B cell (primary cell): ENCODE results near the gene ZFP62. TPM values are rescaled to one million over a fixed set of nuclear protein-coding genes. Genes with fewer than 3 reads are reported as not detected.

Experiments
- ATAC-seq: fragments of 200-7000 bp; cut with Tn5 transposase; one replicate; pipeline ENCODE4 v1.10.0; 2021; ENCODE audit warnings: low read depth, mild to moderate bottlenecking, moderate number of reproducible peaks, moderate library complexity
- CTCF ChIA-PET: fragments of 350-600 bp; sonication (Branson Sonifier 250); formaldehyde crosslinking; loops from one replicate; lab custom pipeline; 2021; ENCODE audit warnings: antibody characterized with exemption, inconsistent platforms; lab: Charles Lee
- POLR2A ChIA-PET: fragments of 350-600 bp; sonication (Branson Sonifier 250); formaldehyde crosslinking; loops from one replicate; lab custom pipeline; 2021; ENCODE audit warnings: antibody characterized with exemption; lab: Charles Lee
- DNase-seq: peaks from one replicate; pipeline ENCODE4 v3.0.0; 2013
- H2AFZ ChIP-seq: 2 replicates; pipeline ENCODE4 v1.6.1; 2012; ENCODE audit warnings: mild to moderate bottlenecking, low read depth, low read length; ENCODE audit not compliant: insufficient read depth, poor library complexity, severe bottlenecking
- H3K27ac ChIP-seq, 2 donors: 1 replicate in 1 of 2; 2 replicates in 1 of 2; pipeline ENCODE4 v1.5.1; 2012 to 2013; ENCODE audit warnings: low read length in 2 of 2, mild to moderate bottlenecking in 2 of 2, moderate library complexity in 1 of 2
- H3K27me3 ChIP-seq, 4 experiments: fragments of 200-600 bp in 1 of 4; sonication (generic) in 1 of 4; replicated peaks in 1 of 4; 1 replicate in 2 of 4; 2 replicates in 2 of 4; pipeline versions ENCODE4 v1.6.1 to v1.7.0; 2013 to 2016; ENCODE audit warnings: low read length in 3 of 4, mild to moderate bottlenecking in 2 of 4, mixed read lengths in 1 of 4, moderate library complexity in 1 of 4; ENCODE audit not compliant: insufficient read depth in 4 of 4, control insufficient read depth in 3 of 4; ENCODE audit errors: control extremely low read depth in 1 of 4
- H3K36me3 ChIP-seq, 2 experiments: replicated peaks in 1 of 2; 1 replicate in 1 of 2; 2 replicates in 1 of 2; pipeline versions ENCODE4 v1.6.1 to v1.7.1; 2013; ENCODE audit warnings: low read length in 1 of 2; ENCODE audit not compliant: insufficient read depth in 2 of 2, control insufficient read depth in 1 of 2; ENCODE audit errors: control extremely low read depth in 1 of 2, extremely low read depth in 1 of 2
- H3K4me1 ChIP-seq, 2 donors: fragments of 200-600 bp in 1 of 2; sonication (generic) in 1 of 2; 1 replicate in 1 of 2; 2 replicates in 1 of 2; pipeline versions ENCODE4 v1.5.1 to v1.6.1; 2013 to 2017; ENCODE audit warnings: low read length in 2 of 2; ENCODE audit not compliant: control insufficient read depth in 2 of 2, insufficient read depth in 2 of 2
- H3K4me2 ChIP-seq: replicated peaks from 2 replicates; pipeline ENCODE3; 2012; ENCODE audit warnings: mild to moderate bottlenecking, low read depth, low read length; ENCODE audit not compliant: poor library complexity, severe bottlenecking
- H3K4me3 ChIP-seq, 5 experiments: fragments of 200-600 bp in 1 of 5; sonication (generic) in 1 of 5; 1 replicate in 3 of 5; 2 replicates in 2 of 5; pipeline versions ENCODE4 v1.5.1 to v1.7.0; 2011 to 2016; ENCODE audit warnings: low read length in 4 of 5, mild to moderate bottlenecking in 4 of 5, low read depth in 2 of 5, control low read depth in 1 of 5, moderate library complexity in 1 of 5; ENCODE audit not compliant: insufficient read depth in 1 of 5; ENCODE audit errors: control extremely low read depth in 1 of 5, extremely low read depth in 1 of 5
- H3K79me2 ChIP-seq: fragments of 200-600 bp; sonication (generic); one replicate; pipeline ENCODE4 v1.6.0; 2016; ENCODE audit warnings: low read length; ENCODE audit not compliant: control insufficient read depth, insufficient read depth
- H3K9ac ChIP-seq: fragments of 200-600 bp; sonication (generic); 2 replicates; pipeline ENCODE4 v1.6.1; 2017; ENCODE audit warnings: mild to moderate bottlenecking, low read length, moderate library complexity
- H3K9me3 ChIP-seq, 3 donors: one replicate each; pipeline versions ENCODE4 v1.6.1 to v1.7.1; 2013; ENCODE audit warnings: low read length in 2 of 3; ENCODE audit not compliant: control insufficient read depth in 2 of 3, insufficient read depth in 1 of 3; ENCODE audit errors: control extremely low read depth in 1 of 3
- H4K20me1 ChIP-seq: 2 replicates; pipeline ENCODE4 v1.6.0; 2012; ENCODE audit warnings: mild to moderate bottlenecking, low read length; ENCODE audit not compliant: insufficient read depth, control insufficient read depth, poor library complexity, severe bottlenecking
- H3K27ac Mint-ChIP-seq: one replicate; pipeline ENCODE4 v1.8.0; 2021; ENCODE audit warnings: mixed read lengths
- H3K27me3 Mint-ChIP-seq: one replicate; pipeline ENCODE4 v1.8.0; 2021; ENCODE audit warnings: mixed read lengths
- H3K4me1 Mint-ChIP-seq: one replicate; pipeline ENCODE4 v1.8.0; 2021; ENCODE audit warnings: mixed read lengths
- H3K4me3 Mint-ChIP-seq: one replicate; pipeline ENCODE4 v1.8.0; 2021; ENCODE audit warnings: mixed read lengths
- H3K9me3 Mint-ChIP-seq: one replicate; pipeline ENCODE4 v1.8.0; 2022; ENCODE audit warnings: mixed read lengths; ENCODE audit not compliant: insufficient read depth
- EZH2 ChIP-seq: IDR thresholded peaks from 2 replicates; pipeline ENCODE4 v1.6.1; 2012; ENCODE audit warnings: borderline replicate concordance, low read depth, mild to moderate bottlenecking, moderate library complexity, low read length; ENCODE audit not compliant: insufficient read depth, poor library complexity, severe bottlenecking
- WGBS: methylation state at CpG from one replicate; pipeline ENCODE4 v1.1.5; 2013; ENCODE audit warnings: missing lambda C conversion rate; ENCODE audit not compliant: insufficient coverage; 5-methylcytosine and 5-hydroxymethylcytosine counted together
- intact Hi-C: fragments of 100-400 bp; cut with micrococcal nuclease; formaldehyde crosslinking; loops from one replicate; pipeline ENCODE4 v1.10.0; 2022
- polyA plus RNA-seq: library from polyadenylated mRNA; depleted of rRNA; stranded (reverse); fragments of >200 nt; gene quantifications from 2 replicates; pipeline ENCODE4 v1.2.3, GENCODE V29; 2012
- total RNA-seq, 2 donors: library from RNA; stranded (reverse); fragments of 120-200 nt in 1 of 2; gene quantifications; 1 replicate in 1 of 2; 2 replicates in 1 of 2; pipeline versions ENCODE4 v1.2.3 to v1.2.4, GENCODE V29; 2013 to 2022
- TF ChIP-seq, protein P1 (sequence below): fragments of 200-600 bp; IDR thresholded peaks from one replicate; pipeline ENCODE4 v1.8.0; 2022; ENCODE audit warnings: antibody characterized with exemption, mild to moderate bottlenecking

The ZFP62 gene
- total and polyA plus RNA-seq, 2 donors (not counting 1 experiment from before 2014, with no cell fraction given): 19.1 to 61.8 TPM

DNA sequence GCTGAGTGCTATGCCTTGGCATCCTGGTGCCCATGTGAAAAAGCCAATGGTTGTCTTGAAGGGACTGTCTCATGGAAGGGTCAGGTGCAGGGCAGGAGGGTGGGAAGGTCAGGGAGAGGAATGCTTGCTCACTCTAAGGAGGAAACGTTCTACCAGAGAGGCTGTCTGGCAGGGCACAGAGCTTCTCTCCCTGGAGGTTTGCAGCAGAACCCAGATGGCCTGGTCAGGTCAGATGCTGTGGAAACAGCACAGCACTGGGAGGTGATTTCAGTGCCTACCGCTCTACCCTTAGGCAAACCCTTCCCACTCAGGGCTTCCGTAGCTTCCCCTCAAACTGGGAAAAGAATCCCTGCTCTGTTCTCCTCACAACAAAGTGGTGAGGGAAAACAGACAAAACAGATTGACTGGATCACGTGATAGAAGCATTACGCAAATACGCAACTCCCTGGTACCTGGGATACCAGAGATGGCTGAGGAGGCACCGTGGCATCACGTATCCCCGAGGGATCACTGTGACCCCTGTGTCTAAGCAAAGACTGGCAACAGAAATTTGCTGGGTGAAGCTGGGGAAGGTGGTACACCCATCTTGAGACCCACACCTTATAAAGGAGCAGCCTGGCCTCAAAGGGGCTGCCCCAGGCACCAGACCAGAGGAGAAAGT, 54.6 kb downstream of the ZFP62 start:
- Mint-ChIP-seq H3K9me3 (no peaks in the 10 kb centered on the region), H3K27me3 (no peaks in the 10 kb centered on the region), H3K4me3 (peak overlapping the region; percentile 88), H3K27ac (peak overlapping the region; percentile 94), H3K4me1 (peaks cover 71% of the 10 kb centered on the region)
- Histone ChIP-seq H2AFZ (no peak overlapping the region), H3K4me1 (peaks cover 67 to 71% of the 10 kb centered on the region in 2 donors), H3K27me3 (no peaks in the 10 kb centered on the region), H3K79me2 (peaks cover 43% of the 10 kb centered on the region), H3K4me3 (peak overlapping the region in 3 of 5 experiments; percentile 0 to 94 (median 9)), H3K4me2 (peak overlapping the region; percentile 90), H3K9me3 (no peaks in the 10 kb centered on the region), H3K36me3 (peaks cover 0 to 6% of the 10 kb centered on the region in 2 experiments), H3K27ac (peak overlapping the region; percentile 54 to 56), H4K20me1 (peaks cover 11% of the 10 kb centered on the region), H3K9ac (peak overlapping the region; percentile 10)
- peak; percentile 49 for DNase-seq
- intact Hi-C loops: no loop called here
- CTCF ChIA-PET: interaction anchor here (1.1 to 2.2 kb wide), 3 partner anchors 24 to 62 kb away, joined by 4 to 8 read pairs (median 4); no protein-coding TSS in a partner anchor
- POLR2A ChIA-PET: interaction anchor here (0.9 to 2.0 kb wide), 2 partner anchors 12 to 24 kb away, joined by 3 to 10 read pairs; no protein-coding TSS in a partner anchor
- ATAC-seq: no peak
- 10% methylated on average over 8 of the region's 9 CpGs for WGBS
- TF ChIP-seq, protein P1, sequence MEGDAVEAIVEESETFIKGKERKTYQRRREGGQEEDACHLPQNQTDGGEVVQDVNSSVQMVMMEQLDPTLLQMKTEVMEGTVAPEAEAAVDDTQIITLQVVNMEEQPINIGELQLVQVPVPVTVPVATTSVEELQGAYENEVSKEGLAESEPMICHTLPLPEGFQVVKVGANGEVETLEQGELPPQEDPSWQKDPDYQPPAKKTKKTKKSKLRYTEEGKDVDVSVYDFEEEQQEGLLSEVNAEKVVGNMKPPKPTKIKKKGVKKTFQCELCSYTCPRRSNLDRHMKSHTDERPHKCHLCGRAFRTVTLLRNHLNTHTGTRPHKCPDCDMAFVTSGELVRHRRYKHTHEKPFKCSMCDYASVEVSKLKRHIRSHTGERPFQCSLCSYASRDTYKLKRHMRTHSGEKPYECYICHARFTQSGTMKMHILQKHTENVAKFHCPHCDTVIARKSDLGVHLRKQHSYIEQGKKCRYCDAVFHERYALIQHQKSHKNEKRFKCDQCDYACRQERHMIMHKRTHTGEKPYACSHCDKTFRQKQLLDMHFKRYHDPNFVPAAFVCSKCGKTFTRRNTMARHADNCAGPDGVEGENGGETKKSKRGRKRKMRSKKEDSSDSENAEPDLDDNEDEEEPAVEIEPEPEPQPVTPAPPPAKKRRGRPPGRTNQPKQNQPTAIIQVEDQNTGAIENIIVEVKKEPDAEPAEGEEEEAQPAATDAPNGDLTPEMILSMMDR: no peak
- no peak for TF ChIP-seq EZH2
